Measurements from ENCODE around the gene MAEA.

GRCh38 chr4:1364217-1364616, 74.5 kb downstream of the MAEA start:
- TF ChIP-seq CHD4 (IDR thresholded peaks at IDR 0.05; ENCODE audit: insufficient read depth, insufficient replicate concordance, low read depth, low read length, poor library complexity, severe bottlenecking) (no peak), CUX1 (CRISPR knock-in tag; IDR thresholded peaks at IDR 0.05) (no peak), MAFF (IDR thresholded peaks at IDR 0.05; ENCODE audit: low read length) (no peak), POLR2A (conservative IDR thresholded peaks at IDR 0.05) (no peak), LARP7 (IDR thresholded peaks at IDR 0.05) (no peak), CTBP1 (IDR thresholded peaks at IDR 0.05; ENCODE audit: borderline replicate concordance) (no peak), BHLHE40 (IDR thresholded peaks at IDR 0.05; ENCODE audit: low read length) (no peak), KAT8 (IDR thresholded peaks at IDR 0.05; ENCODE audit: low read depth) (no peak), ZNF124 (CRISPR knock-in tag; IDR thresholded peaks at IDR 0.05) (no peak), MEF2A (IDR thresholded peaks at IDR 0.05; ENCODE audit: control insufficient read depth, low read depth, low read length) (no peak), UBTF (IDR thresholded peaks at IDR 0.05; ENCODE audit: borderline replicate concordance in 1 of 2, low read depth in 2 of 2, low read length in 2 of 2) (no peak)
- TF ChIP-seq, protein P1, sequence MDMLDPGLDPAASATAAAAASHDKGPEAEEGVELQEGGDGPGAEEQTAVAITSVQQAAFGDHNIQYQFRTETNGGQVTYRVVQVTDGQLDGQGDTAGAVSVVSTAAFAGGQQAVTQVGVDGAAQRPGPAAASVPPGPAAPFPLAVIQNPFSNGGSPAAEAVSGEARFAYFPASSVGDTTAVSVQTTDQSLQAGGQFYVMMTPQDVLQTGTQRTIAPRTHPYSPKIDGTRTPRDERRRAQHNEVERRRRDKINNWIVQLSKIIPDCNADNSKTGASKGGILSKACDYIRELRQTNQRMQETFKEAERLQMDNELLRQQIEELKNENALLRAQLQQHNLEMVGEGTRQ (CRISPR knock-in tag; IDR thresholded peaks at IDR 0.05): no peak
